Panc1 (cell line): ENCODE measurements around the gene OPN4.

ENCODE experiments used
- POLR2AphosphoS5 ChIP-seq: IDR thresholded peaks from 2 replicates; pipeline ENCODE4 v1.6.1; 2012; ENCODE audit warnings: mild to moderate bottlenecking, low read depth, low read length, moderate library complexity
- SIN3A ChIP-seq: IDR thresholded peaks from 2 replicates; pipeline ENCODE4 v1.6.1; 2012; ENCODE audit warnings: low read depth, mild to moderate bottlenecking, low read length, moderate library complexity, borderline replicate concordance; ENCODE audit not compliant: insufficient read depth
- TCF7L2 ChIP-seq: IDR thresholded peaks from 2 replicates; pipeline ENCODE4 v1.6.1; 2011; ENCODE audit warnings: mild to moderate bottlenecking, low read depth, low read length, inconsistent platforms
- TF ChIP-seq, protein P1 (sequence below): fragments of 450-650 bp; IDR thresholded peaks from 2 replicates; pipeline ENCODE4 v1.5.1; 2017; ENCODE audit warnings: mild to moderate bottlenecking
- TF ChIP-seq, protein P2 (sequence below), 2 experiments: IDR thresholded peaks; 2 replicates each; pipeline ENCODE4 v1.6.1; 2011 to 2012; ENCODE audit warnings: low read depth in 2 of 2, control low read depth in 1 of 2, low read length in 1 of 2, mild to moderate bottlenecking in 1 of 2, moderate library complexity in 1 of 2; ENCODE audit not compliant: insufficient read depth in 1 of 2

GRCh38 chr10:86613096-86613495 lies 41.3 kb upstream of the OPN4 start:
- TF ChIP-seq, protein P1, sequence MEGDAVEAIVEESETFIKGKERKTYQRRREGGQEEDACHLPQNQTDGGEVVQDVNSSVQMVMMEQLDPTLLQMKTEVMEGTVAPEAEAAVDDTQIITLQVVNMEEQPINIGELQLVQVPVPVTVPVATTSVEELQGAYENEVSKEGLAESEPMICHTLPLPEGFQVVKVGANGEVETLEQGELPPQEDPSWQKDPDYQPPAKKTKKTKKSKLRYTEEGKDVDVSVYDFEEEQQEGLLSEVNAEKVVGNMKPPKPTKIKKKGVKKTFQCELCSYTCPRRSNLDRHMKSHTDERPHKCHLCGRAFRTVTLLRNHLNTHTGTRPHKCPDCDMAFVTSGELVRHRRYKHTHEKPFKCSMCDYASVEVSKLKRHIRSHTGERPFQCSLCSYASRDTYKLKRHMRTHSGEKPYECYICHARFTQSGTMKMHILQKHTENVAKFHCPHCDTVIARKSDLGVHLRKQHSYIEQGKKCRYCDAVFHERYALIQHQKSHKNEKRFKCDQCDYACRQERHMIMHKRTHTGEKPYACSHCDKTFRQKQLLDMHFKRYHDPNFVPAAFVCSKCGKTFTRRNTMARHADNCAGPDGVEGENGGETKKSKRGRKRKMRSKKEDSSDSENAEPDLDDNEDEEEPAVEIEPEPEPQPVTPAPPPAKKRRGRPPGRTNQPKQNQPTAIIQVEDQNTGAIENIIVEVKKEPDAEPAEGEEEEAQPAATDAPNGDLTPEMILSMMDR, result no peak
- TF ChIP-seq, protein P2, sequence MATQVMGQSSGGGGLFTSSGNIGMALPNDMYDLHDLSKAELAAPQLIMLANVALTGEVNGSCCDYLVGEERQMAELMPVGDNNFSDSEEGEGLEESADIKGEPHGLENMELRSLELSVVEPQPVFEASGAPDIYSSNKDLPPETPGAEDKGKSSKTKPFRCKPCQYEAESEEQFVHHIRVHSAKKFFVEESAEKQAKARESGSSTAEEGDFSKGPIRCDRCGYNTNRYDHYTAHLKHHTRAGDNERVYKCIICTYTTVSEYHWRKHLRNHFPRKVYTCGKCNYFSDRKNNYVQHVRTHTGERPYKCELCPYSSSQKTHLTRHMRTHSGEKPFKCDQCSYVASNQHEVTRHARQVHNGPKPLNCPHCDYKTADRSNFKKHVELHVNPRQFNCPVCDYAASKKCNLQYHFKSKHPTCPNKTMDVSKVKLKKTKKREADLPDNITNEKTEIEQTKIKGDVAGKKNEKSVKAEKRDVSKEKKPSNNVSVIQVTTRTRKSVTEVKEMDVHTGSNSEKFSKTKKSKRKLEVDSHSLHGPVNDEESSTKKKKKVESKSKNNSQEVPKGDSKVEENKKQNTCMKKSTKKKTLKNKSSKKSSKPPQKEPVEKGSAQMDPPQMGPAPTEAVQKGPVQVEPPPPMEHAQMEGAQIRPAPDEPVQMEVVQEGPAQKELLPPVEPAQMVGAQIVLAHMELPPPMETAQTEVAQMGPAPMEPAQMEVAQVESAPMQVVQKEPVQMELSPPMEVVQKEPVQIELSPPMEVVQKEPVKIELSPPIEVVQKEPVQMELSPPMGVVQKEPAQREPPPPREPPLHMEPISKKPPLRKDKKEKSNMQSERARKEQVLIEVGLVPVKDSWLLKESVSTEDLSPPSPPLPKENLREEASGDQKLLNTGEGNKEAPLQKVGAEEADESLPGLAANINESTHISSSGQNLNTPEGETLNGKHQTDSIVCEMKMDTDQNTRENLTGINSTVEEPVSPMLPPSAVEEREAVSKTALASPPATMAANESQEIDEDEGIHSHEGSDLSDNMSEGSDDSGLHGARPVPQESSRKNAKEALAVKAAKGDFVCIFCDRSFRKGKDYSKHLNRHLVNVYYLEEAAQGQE (IDR thresholded peaks at IDR 0.05; ENCODE audit: insufficient read depth in 1 of 2, low read depth in 2 of 2, low read length in 1 of 2), result no peak
- TF ChIP-seq POLR2AphosphoS5 (no peak), SIN3A (no peak), TCF7L2 (no peak)
